Measurements from ENCODE around the gene PRSS50. TPM values are rescaled to one million over a fixed set of nuclear protein-coding genes. Genes with fewer than 3 reads are reported as not detected.

Gene PRSS50
- total RNA-seq, 1 experiment from 2014 or later: 0.70 TPM

GRCh38 chr3:46699676-46700523, 17.8 kb downstream of the PRSS50 start:
- ChIA-PET CTCF (interaction anchor here (0.5 to 1.0 kb wide), 5 partner anchors 9 to 236 kb away, joined by 3 read pairs; partner anchors contain the start of gene LTF), POLR2A (no interaction called here)
- H3K36me3 Mint-ChIP-seq: no peaks in the 10 kb centered on the region
- peaks cover 6% of the 10 kb centered on the region for H3K4me1 Mint-ChIP-seq
- H3K27me3 Mint-ChIP-seq (ENCODE audit: low read depth): peaks cover 27% of the 10 kb centered on the region
- H3K9me3 Mint-ChIP-seq: no peaks in the 10 kb centered on the region
- no peak overlapping the region for H3K4me3 Mint-ChIP-seq
- ATAC-seq (no peak), DNase-seq (ENCODE audit: low spot score) (no peak)
- no peak overlapping the region for H3K27ac Mint-ChIP-seq
- TF ChIP-seq CREM (CRISPR knock-in tag; IDR thresholded peaks at IDR 0.05) (no peak), RORB (CRISPR knock-in tag; IDR thresholded peaks at IDR 0.05) (no peak), USF1 (CRISPR knock-in tag; IDR thresholded peaks at IDR 0.05) (no peak), NR2C2 (CRISPR knock-in tag; IDR thresholded peaks at IDR 0.05) (no peak), ZNF263 (CRISPR knock-in tag; IDR thresholded peaks at IDR 0.05; ENCODE audit: low read depth) (no peak)

DNA sequence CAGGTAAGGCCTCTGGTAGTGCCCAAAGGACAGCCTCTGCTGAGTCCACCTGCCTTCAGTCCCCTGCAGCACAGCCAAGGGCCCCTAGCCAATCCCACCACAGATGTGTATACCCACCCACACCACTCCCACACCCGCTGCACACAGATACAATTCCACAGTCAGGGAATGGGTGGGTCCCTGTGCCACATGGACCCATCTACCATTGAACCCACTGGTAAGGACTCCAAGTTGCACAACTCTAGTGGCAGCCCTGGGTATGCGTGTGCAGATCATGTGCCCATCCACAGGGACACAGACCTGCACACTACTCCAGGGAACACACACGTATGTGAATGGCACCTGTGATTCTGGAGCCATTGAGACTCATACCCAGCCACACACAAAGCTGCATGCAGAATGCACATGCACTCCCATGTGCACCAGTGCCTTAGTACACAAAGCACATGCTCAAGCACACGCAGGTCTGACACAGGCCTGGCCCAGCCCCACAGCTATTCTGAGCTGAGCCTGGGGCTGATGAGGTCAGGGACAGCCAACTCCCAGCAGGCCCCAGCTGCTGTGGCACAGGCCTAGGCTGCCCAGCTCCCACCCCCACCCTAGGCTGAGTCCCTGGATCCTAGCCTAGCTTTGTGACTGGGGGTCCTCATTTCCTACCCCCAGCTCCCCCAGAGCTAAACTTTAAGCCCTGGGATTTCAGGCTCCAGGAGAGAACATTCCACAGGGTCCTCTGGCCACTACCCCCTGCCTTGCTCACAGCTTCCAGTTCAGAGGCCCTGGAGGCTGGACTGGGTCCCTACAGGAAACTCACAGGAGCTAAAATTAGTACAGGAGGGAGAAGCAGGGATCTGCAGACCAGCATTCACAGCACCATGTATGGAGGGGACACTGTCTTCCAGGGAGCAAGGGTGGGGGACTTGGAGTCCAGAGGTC, 21.4 kb downstream of the PRSS50 start:
- Mint-ChIP-seq H3K4me1 (peaks cover 22% of the 10 kb centered on the region), H3K9me3 (no peaks in the 10 kb centered on the region), H3K4me3 (no peak overlapping the region), H3K36me3 (no peaks in the 10 kb centered on the region), H3K27ac (no peak overlapping the region), H3K27me3 (ENCODE audit: low read depth) (peaks cover 27% of the 10 kb centered on the region)
- DNase-seq (ENCODE audit: low spot score) (no peak), ATAC-seq (no peak)
- ChIA-PET POLR2A (no interaction called here), CTCF (interaction anchor here (1.0 to 4.1 kb wide), 12 partner anchors 9 to 233 kb away, joined by 3 to 20 read pairs (median 6); no protein-coding TSS in a partner anchor)
- TF ChIP-seq CREM (CRISPR knock-in tag; IDR thresholded peaks at IDR 0.05): no peak
- no peak for TF ChIP-seq MXD4 (CRISPR knock-in tag; IDR thresholded peaks at IDR 0.05; ENCODE audit: borderline replicate concordance)
- no peak for TF ChIP-seq JUN (CRISPR knock-in tag; IDR thresholded peaks at IDR 0.05)
- TF ChIP-seq, protein P1, sequence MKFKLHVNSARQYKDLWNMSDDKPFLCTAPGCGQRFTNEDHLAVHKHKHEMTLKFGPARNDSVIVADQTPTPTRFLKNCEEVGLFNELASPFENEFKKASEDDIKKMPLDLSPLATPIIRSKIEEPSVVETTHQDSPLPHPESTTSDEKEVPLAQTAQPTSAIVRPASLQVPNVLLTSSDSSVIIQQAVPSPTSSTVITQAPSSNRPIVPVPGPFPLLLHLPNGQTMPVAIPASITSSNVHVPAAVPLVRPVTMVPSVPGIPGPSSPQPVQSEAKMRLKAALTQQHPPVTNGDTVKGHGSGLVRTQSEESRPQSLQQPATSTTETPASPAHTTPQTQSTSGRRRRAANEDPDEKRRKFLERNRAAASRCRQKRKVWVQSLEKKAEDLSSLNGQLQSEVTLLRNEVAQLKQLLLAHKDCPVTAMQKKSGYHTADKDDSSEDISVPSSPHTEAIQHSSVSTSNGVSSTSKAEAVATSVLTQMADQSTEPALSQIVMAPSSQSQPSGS (CRISPR knock-in tag; IDR thresholded peaks at IDR 0.05; ENCODE audit: borderline replicate concordance, low read depth): no peak
- no peak for TF ChIP-seq GTF2I (CRISPR knock-in tag; conservative IDR thresholded peaks at IDR 0.05)
- no peak for TF ChIP-seq EMX1 (CRISPR knock-in tag; IDR thresholded peaks at IDR 0.05)
- TF ChIP-seq, protein P2, sequence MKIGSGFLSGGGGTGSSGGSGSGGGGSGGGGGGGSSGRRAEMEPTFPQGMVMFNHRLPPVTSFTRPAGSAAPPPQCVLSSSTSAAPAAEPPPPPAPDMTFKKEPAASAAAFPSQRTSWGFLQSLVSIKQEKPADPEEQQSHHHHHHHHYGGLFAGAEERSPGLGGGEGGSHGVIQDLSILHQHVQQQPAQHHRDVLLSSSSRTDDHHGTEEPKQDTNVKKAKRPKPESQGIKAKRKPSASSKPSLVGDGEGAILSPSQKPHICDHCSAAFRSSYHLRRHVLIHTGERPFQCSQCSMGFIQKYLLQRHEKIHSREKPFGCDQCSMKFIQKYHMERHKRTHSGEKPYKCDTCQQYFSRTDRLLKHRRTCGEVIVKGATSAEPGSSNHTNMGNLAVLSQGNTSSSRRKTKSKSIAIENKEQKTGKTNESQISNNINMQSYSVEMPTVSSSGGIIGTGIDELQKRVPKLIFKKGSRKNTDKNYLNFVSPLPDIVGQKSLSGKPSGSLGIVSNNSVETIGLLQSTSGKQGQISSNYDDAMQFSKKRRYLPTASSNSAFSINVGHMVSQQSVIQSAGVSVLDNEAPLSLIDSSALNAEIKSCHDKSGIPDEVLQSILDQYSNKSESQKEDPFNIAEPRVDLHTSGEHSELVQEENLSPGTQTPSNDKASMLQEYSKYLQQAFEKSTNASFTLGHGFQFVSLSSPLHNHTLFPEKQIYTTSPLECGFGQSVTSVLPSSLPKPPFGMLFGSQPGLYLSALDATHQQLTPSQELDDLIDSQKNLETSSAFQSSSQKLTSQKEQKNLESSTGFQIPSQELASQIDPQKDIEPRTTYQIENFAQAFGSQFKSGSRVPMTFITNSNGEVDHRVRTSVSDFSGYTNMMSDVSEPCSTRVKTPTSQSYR (CRISPR knock-in tag; IDR thresholded peaks at IDR 0.05): no peak
- no peak for TF ChIP-seq ZNF121 (CRISPR knock-in tag; IDR thresholded peaks at IDR 0.05)
- no peak for TF ChIP-seq HMGA2 (CRISPR knock-in tag; IDR thresholded peaks at IDR 0.05)
- no peak for TF ChIP-seq NFE2L1 (CRISPR knock-in tag; IDR thresholded peaks at IDR 0.05)
- no peak for TF ChIP-seq OVOL2 (CRISPR knock-in tag; IDR thresholded peaks at IDR 0.05; ENCODE audit: borderline replicate concordance)
- TF ChIP-seq, protein P3, sequence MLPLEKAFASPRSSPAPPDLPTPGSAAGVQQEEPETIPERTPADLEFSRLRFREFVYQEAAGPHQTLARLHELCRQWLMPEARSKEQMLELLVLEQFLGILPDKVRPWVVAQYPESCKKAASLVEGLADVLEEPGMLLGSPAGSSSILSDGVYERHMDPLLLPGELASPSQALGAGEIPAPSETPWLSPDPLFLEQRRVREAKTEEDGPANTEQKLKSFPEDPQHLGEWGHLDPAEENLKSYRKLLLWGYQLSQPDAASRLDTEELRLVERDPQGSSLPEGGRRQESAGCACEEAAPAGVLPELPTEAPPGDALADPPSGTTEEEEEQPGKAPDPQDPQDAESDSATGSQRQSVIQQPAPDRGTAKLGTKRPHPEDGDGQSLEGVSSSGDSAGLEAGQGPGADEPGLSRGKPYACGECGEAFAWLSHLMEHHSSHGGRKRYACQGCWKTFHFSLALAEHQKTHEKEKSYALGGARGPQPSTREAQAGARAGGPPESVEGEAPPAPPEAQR (CRISPR knock-in tag; IDR thresholded peaks at IDR 0.05): no peak
